Gastrocnemius medialis (tissue), 4 donors: ENCODE data around the gene GNG11.

ENCODE experiments used
- POLR2A ChIP-seq, 2 donors: fragments of 450-650 bp; IDR thresholded peaks; one replicate each; pipeline ENCODE4 v1.6.1; 2017; ENCODE audit warnings: antibody characterized with exemption in 2 of 2, mild to moderate bottlenecking in 2 of 2, moderate library complexity in 2 of 2
- TF ChIP-seq, protein P1 (sequence below), 5 experiments: fragments of 450-650 bp in 3 of 5; fragments of 200-600 bp in 2 of 5; sonication (generic) in 2 of 5; IDR thresholded peaks in 4 of 5; conservative IDR thresholded peaks in 1 of 5; 1 replicate in 4 of 5; 2 replicates in 1 of 5; pipeline ENCODE4 v1.5.1; 2016 to 2019; ENCODE audit warnings: antibody characterized with exemption in 5 of 5, mild to moderate bottlenecking in 3 of 5, moderate library complexity in 3 of 5

DNA sequence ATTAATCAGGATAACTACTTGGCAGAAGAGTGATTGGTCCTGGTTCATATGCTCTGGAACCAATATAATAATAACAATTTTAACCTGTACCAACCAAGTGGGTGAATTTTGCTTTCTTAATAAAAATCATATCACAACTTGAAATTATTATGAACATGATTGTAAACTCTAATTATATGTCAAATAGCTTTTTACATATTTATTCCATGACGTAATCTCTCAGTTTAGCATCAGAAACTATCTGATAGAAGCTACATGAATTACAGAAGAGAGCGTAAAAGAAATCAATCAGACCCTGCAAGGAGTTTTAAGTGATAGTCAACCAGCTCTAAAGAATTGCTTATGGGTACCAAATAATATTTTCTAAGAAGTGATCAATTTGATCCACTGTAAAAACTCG lies 10.1 kb downstream of the GNG11 start:
- TF ChIP-seq, protein P1, sequence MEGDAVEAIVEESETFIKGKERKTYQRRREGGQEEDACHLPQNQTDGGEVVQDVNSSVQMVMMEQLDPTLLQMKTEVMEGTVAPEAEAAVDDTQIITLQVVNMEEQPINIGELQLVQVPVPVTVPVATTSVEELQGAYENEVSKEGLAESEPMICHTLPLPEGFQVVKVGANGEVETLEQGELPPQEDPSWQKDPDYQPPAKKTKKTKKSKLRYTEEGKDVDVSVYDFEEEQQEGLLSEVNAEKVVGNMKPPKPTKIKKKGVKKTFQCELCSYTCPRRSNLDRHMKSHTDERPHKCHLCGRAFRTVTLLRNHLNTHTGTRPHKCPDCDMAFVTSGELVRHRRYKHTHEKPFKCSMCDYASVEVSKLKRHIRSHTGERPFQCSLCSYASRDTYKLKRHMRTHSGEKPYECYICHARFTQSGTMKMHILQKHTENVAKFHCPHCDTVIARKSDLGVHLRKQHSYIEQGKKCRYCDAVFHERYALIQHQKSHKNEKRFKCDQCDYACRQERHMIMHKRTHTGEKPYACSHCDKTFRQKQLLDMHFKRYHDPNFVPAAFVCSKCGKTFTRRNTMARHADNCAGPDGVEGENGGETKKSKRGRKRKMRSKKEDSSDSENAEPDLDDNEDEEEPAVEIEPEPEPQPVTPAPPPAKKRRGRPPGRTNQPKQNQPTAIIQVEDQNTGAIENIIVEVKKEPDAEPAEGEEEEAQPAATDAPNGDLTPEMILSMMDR (IDR thresholded peaks at IDR 0.05 in 4 of 5, conservative IDR thresholded peaks at IDR 0.05 in 1 of 5): no peak
- TF ChIP-seq POLR2A (IDR thresholded peaks at IDR 0.05): no peak
